GM18861 (cell line): Measurements from ENCODE around the gene RWDD3.

Source experiments
- ATAC-seq: cut with Tn5 transposase; IDR thresholded peaks from one replicate; pipeline ENCODE4 v1.9.1; 2021; ENCODE audit not compliant: unreplicated experiment

Gene RWDD3

DNA sequence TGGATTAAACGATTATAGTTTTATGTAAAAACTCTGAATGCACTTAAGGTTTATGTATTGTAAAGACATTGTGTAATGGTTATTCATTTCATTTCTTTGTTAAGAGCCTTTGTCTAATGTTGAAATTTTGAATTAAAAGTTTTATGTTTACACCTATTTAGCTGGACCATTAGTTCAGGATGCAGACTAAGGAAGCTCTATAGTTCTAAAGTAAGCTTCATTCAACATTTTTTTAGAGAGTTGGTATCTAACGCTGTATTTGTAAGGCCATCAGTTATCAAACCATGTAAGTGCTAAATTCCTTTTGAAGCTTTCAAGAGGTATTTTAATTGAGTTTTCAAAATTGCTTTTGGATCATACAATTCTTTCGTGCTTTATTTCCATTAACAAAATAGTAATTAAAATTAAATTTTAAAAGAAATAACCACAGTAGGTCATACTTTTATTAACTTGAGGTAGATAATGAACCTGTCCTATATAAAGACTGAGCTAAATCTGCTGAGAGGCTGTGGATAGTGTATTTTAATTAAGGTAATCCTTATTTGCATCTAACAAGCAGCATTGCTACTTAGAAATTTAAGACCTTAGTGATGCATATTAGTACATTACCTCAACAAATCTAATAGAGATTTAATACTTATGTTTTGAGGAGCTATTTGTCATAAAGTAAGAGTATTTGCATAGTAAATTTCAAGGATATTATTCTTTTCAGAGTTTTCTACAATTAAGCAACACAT, 47.9 kb downstream of the RWDD3 start:
- ATAC-seq, result no peak

DNA sequence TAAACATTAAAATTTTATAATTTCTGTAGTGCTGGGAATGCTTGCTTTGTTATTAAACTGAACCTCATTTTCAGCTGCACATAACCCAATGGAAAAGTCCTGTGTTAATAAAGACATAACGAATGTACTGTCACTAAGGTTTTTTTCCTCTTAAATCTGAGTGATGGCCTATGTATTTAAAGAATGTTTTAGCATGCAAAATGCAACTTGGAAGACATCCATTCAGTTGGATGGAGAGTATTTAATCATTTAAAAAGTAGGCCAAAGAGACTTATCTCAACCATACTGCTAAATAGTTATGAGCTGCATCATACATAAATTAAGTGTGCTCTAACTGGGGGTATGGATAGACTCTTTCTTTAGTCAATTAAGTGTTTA, 48.5 kb downstream of the RWDD3 start:
- no peak for ATAC-seq

DNA sequence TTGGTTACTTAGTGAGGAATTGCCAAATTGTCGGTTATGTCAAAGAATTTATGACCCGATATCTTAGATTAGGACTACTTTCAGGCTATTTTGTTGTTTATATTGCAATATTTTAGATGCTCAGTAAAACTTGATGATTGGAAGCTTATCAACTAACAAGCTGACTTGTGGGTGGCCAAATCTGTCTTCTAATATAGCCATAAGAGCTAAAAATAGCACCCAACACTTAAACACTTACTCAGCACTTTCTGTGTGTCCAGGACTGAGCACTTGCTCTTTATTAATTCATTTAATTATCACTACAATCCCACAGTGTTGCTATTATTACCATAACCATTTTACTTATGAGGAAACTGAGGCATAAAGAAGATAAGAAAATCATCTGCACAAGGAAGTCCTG, 50.4 kb downstream of the RWDD3 start:
- no peak for ATAC-seq

DNA sequence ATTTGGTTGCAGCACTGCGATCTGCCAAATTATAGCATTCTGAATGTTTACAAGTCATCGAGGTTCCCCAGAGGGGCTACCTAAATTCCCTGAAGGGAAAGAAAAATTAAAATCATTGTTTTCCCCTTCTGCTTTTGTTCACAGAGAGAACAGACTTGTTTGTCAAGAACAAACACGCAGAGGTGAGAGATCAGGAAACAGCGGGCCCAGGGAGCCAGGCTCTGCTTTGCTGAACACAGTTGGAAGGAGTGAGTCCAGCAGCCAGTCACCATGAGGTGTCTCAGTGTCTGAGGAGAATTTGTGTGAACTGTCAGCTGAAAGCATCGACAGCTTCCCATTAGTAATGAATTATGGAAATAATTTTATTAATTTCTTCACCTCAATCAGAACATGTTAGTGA, 52.5 kb downstream of the RWDD3 start:
- ATAC-seq, result no peak

DNA sequence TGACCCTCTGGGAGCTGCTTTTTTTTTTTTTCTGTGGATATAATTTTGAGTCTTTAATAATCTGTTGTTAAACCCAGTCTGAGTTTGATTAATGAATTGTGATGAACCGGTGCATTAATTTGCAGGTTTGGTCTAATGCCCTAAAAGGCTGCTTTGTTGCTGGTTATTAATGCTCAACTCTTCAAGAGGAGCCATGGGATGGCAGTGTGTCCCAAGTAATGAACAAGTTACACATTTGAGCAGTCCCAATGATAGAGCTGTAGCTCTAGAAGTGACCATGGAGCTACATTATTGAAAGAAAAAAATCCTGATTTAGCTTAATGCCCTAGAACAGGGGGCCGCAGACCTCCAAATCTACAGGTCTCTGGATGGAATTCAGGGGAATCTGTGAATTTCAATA, 53.1 kb downstream of the RWDD3 start:
- no peak for ATAC-seq

DNA sequence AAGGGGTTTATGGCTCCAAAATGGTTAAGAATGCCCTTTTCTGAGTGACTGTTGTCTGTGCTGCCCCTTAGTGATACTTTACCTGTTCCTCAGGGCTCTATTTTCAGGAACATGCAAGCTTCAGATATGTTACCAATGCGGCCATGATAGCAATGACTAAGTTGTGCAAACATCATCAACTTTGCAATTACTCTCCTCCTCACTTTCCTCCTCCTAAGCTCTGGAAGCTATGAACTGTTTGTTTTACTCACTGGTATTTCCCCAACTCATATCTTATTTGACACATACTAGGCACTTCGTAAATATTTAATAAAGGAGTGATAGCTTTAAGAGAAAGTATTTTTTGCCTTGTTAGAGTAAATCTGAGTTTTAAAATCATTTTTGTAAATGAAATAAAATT, 53.8 kb downstream of the RWDD3 start:
- no peak for ATAC-seq
